Measurements from ENCODE around the gene APMAP. TPM values are rescaled to one million over a fixed set of nuclear protein-coding genes. Genes with fewer than 3 reads are reported as not detected.

The APMAP gene
- total and polyA plus RNA-seq, 2 of the 13 experiments (the other 11 are each of a cell fraction or from before 2014, with no cell fraction given) = 168 to 214 TPM

DNA sequence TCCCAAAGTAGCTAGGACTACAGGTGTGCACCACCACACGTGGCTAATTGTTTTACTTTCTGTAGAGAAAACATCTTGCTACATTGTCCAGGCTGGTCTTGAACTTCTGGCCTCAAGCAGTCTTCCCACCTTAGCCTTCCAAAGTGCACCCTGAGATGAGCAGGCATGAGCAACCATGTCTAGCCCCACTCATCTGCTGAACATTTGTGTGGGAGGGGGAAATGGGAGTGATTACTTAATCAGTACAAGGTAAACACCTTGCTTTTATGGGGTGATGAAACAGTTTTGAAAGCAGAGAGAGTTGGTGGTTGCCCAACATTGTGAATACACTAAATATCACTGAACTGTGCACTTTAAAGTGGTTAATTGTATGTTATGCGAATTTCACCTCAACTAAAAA, 5.3 kb downstream of the APMAP start (continued):
- TF ChIP-seq, protein P1, sequence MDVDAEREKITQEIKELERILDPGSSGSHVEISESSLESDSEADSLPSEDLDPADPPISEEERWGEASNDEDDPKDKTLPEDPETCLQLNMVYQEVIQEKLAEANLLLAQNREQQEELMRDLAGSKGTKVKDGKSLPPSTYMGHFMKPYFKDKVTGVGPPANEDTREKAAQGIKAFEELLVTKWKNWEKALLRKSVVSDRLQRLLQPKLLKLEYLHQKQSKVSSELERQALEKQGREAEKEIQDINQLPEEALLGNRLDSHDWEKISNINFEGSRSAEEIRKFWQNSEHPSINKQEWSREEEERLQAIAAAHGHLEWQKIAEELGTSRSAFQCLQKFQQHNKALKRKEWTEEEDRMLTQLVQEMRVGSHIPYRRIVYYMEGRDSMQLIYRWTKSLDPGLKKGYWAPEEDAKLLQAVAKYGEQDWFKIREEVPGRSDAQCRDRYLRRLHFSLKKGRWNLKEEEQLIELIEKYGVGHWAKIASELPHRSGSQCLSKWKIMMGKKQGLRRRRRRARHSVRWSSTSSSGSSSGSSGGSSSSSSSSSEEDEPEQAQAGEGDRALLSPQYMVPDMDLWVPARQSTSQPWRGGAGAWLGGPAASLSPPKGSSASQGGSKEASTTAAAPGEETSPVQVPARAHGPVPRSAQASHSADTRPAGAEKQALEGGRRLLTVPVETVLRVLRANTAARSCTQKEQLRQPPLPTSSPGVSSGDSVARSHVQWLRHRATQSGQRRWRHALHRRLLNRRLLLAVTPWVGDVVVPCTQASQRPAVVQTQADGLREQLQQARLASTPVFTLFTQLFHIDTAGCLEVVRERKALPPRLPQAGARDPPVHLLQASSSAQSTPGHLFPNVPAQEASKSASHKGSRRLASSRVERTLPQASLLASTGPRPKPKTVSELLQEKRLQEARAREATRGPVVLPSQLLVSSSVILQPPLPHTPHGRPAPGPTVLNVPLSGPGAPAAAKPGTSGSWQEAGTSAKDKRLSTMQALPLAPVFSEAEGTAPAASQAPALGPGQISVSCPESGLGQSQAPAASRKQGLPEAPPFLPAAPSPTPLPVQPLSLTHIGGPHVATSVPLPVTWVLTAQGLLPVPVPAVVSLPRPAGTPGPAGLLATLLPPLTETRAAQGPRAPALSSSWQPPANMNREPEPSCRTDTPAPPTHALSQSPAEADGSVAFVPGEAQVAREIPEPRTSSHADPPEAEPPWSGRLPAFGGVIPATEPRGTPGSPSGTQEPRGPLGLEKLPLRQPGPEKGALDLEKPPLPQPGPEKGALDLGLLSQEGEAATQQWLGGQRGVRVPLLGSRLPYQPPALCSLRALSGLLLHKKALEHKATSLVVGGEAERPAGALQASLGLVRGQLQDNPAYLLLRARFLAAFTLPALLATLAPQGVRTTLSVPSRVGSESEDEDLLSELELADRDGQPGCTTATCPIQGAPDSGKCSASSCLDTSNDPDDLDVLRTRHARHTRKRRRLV (CRISPR knock-in tag; IDR thresholded peaks at IDR 0.05) = no peak
- TF ChIP-seq BHLHE40 (IDR thresholded peaks at IDR 0.05; ENCODE audit: low read length) (peak; percentile 21; the same call in 1 of the 2 replicates), MAFF (IDR thresholded peaks at IDR 0.05; ENCODE audit: low read depth, low read length) (peak; percentile 26; the same call in 1 of the 2 replicates), IRF2 (CRISPR knock-in tag; IDR thresholded peaks at IDR 0.05) (no peak), ZNF136 (CRISPR knock-in tag; IDR thresholded peaks at IDR 0.05; ENCODE audit: low read depth) (no peak), ZNF460 (CRISPR knock-in tag; IDR thresholded peaks at IDR 0.05; ENCODE audit: borderline replicate concordance) (peak; percentile 88), ZBTB1 (CRISPR knock-in tag; IDR thresholded peaks at IDR 0.05; ENCODE audit: borderline replicate concordance) (no peak), MIXL1 (CRISPR knock-in tag; IDR thresholded peaks at IDR 0.05) (peak; percentile 69; the same call in 1 of the 2 replicates), NONO (IDR thresholded peaks at IDR 0.05) (no peak), NONO (CRISPR knock-in tag; conservative IDR thresholded peaks at IDR 0.05) (peak; percentile 65), RXRB (CRISPR knock-in tag; IDR thresholded peaks at IDR 0.05; ENCODE audit: borderline replicate concordance) (peak; percentile 43; the same call in 1 of the 2 replicates)
- TF ChIP-seq, protein P2, sequence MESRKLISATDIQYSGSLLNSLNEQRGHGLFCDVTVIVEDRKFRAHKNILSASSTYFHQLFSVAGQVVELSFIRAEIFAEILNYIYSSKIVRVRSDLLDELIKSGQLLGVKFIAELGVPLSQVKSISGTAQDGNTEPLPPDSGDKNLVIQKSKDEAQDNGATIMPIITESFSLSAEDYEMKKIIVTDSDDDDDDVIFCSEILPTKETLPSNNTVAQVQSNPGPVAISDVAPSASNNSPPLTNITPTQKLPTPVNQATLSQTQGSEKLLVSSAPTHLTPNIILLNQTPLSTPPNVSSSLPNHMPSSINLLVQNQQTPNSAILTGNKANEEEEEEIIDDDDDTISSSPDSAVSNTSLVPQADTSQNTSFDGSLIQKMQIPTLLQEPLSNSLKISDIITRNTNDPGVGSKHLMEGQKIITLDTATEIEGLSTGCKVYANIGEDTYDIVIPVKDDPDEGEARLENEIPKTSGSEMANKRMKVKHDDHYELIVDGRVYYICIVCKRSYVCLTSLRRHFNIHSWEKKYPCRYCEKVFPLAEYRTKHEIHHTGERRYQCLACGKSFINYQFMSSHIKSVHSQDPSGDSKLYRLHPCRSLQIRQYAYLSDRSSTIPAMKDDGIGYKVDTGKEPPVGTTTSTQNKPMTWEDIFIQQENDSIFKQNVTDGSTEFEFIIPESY (CRISPR knock-in tag; IDR thresholded peaks at IDR 0.05) = peak; percentile 24; the same call in 1 of the 2 replicates
- TF ChIP-seq, protein P3, sequence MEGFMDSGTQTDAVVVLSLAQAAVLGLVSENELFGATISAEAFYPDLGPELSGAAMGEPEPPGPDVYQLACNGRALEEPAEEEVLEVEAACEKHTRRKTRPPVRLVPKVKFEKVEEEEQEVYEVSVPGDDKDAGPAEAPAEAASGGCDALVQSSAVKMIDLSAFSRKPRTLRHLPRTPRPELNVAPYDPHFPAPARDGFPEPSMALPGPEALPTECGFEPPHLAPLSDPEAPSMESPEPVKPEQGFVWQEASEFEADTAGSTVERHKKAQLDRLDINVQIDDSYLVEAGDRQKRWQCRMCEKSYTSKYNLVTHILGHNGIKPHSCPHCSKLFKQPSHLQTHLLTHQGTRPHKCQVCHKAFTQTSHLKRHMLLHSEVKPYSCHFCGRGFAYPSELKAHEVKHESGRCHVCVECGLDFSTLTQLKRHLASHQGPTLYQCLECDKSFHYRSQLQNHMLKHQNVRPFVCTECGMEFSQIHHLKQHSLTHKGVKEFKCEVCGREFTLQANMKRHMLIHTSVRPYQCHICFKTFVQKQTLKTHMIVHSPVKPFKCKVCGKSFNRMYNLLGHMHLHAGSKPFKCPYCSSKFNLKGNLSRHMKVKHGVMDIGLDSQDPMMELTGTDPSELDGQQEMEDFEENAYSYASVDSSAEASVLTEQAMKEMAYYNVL (CRISPR knock-in tag; IDR thresholded peaks at IDR 0.05; ENCODE audit: borderline replicate concordance) = no peak
- TF ChIP-seq, protein P4, sequence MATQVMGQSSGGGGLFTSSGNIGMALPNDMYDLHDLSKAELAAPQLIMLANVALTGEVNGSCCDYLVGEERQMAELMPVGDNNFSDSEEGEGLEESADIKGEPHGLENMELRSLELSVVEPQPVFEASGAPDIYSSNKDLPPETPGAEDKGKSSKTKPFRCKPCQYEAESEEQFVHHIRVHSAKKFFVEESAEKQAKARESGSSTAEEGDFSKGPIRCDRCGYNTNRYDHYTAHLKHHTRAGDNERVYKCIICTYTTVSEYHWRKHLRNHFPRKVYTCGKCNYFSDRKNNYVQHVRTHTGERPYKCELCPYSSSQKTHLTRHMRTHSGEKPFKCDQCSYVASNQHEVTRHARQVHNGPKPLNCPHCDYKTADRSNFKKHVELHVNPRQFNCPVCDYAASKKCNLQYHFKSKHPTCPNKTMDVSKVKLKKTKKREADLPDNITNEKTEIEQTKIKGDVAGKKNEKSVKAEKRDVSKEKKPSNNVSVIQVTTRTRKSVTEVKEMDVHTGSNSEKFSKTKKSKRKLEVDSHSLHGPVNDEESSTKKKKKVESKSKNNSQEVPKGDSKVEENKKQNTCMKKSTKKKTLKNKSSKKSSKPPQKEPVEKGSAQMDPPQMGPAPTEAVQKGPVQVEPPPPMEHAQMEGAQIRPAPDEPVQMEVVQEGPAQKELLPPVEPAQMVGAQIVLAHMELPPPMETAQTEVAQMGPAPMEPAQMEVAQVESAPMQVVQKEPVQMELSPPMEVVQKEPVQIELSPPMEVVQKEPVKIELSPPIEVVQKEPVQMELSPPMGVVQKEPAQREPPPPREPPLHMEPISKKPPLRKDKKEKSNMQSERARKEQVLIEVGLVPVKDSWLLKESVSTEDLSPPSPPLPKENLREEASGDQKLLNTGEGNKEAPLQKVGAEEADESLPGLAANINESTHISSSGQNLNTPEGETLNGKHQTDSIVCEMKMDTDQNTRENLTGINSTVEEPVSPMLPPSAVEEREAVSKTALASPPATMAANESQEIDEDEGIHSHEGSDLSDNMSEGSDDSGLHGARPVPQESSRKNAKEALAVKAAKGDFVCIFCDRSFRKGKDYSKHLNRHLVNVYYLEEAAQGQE (IDR thresholded peaks at IDR 0.05; ENCODE audit: borderline replicate concordance in 1 of 2, low read depth in 1 of 2, low read length in 2 of 2) = no peak
- TF ChIP-seq, protein P5, sequence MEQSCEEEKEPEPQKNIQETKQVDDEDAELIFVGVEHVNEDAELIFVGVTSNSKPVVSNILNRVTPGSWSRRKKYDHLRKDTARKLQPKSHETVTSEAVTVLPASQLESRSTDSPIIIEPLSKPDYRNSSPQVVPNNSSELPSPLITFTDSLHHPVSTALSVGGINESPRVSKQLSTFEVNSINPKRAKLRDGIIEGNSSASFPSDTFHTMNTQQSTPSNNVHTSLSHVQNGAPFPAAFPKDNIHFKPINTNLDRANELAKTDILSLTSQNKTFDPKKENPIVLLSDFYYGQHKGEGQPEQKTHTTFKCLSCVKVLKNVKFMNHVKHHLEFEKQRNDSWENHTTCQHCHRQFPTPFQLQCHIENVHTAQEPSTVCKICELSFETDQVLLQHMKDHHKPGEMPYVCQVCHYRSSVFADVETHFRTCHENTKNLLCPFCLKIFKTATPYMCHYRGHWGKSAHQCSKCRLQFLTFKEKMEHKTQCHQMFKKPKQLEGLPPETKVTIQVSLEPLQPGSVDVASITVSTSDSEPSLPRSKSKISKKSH (CRISPR knock-in tag; IDR thresholded peaks at IDR 0.05; ENCODE audit: borderline replicate concordance) = no peak

Measured in HepG2 (cell line).